ENCODE measurements around the gene USP54.

The USP54 gene

DNA sequence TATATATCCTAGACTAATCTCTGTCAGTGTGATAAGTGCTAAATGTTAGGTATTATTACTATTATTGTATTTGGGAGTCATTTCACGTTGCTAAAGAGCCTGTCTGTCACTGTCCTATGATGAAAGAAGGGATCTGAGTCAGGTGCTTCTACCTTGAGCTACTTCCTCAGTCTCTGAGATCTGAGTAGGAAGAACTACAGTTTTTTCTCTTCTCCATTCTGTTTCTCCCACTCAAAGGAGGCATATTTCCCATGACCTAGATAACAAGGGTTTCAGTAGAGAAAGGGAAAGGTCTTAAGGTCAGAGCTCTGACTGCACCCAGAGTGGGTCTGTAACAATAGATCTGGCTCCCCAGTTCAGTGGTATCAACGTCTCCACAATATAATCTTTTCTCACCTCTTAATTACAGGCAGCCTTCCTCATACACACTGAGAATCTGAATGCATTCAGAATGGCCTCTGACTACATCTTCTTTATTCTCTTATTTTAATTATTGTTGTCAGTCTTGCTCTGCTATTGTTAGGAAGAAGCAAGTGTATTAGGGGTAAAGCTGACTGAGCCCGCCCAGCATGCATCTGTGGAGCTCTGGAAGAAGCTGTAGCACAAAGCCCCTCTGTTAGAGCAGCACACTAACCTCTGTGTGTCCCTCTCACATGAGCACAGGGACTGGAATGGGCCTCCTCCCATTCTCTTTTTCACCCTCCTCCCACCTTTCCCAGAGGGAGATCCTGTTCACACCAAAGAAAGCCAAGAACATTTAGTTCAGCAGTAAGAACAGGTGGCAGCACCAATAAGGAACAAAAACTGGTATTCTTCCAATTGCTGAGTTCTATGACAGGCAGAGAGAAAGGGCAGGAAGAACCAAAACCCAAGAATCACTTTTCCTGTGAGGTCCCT, 38.1 kb downstream of the USP54 start:
- no peaks in the 10 kb centered on the region for H3K9me3 ChIP-seq (ENCODE audit: low read depth, low read length)
- H3K36me3 ChIP-seq (ENCODE audit: insufficient read depth, low read length), result no peaks in the 10 kb centered on the region
- TF ChIP-seq POLR2AphosphoS5 (IDR thresholded peaks at IDR 0.05; ENCODE audit: borderline replicate concordance, low read depth, low read length) (no peak), EZH2 (IDR thresholded peaks at IDR 0.05) (no peak), FOXP2 (optimal IDR thresholded peaks at IDR 0.05; ENCODE audit: control extremely low read depth, extremely low read length, insufficient read depth) (no peak)
- no peak overlapping the region for H3K9ac ChIP-seq (ENCODE audit: insufficient read length)
- H3K4me3 ChIP-seq, result no peak overlapping the region
- H3K27ac ChIP-seq, result no peak overlapping the region
- no peak for DNase-seq (ENCODE audit: low read depth, low spot score)

- H3K9ac ChIP-seq (ENCODE audit: insufficient read length), result no peak overlapping the region
- no peaks in the 10 kb centered on the region for H3K9me3 ChIP-seq (ENCODE audit: low read depth, low read length)
- no peaks in the 10 kb centered on the region for H3K36me3 ChIP-seq (ENCODE audit: insufficient read depth, low read length)
- no peak overlapping the region for H3K4me3 ChIP-seq
- TF ChIP-seq EZH2 (IDR thresholded peaks at IDR 0.05) (no peak), FOXP2 (optimal IDR thresholded peaks at IDR 0.05; ENCODE audit: control extremely low read depth, extremely low read length, insufficient read depth) (no peak), POLR2AphosphoS5 (IDR thresholded peaks at IDR 0.05; ENCODE audit: borderline replicate concordance, low read depth, low read length) (no peak)
- no peak overlapping the region for H3K27ac ChIP-seq
- DNase-seq (ENCODE audit: low read depth, low spot score), result no peak
These were observed 39.6 kb downstream of the USP54 start for GRCh38 chr10:73551515-73551914.

- DNase-seq (ENCODE audit: low read depth, low spot score), result no peak
- no peak overlapping the region for H3K27ac ChIP-seq
- no peaks in the 10 kb centered on the region for H3K36me3 ChIP-seq (ENCODE audit: insufficient read depth, low read length)
- no peak for TF ChIP-seq EZH2 (IDR thresholded peaks at IDR 0.05)
- TF ChIP-seq FOXP2 (optimal IDR thresholded peaks at IDR 0.05; ENCODE audit: control extremely low read depth, extremely low read length, insufficient read depth), result no peak
- no peak for TF ChIP-seq POLR2AphosphoS5 (IDR thresholded peaks at IDR 0.05; ENCODE audit: borderline replicate concordance, low read depth, low read length)
- no peak overlapping the region for H3K4me3 ChIP-seq
- H3K9me3 ChIP-seq (ENCODE audit: low read depth, low read length), result no peaks in the 10 kb centered on the region
- H3K9ac ChIP-seq (ENCODE audit: insufficient read length), result no peak overlapping the region
These were observed 45.8 kb downstream of the USP54 start for GRCh38 chr10:73545357-73545756.

GRCh38 chr10:73537709-73538108, 53.4 kb downstream of the USP54 start:
- Histone ChIP-seq H3K9ac (ENCODE audit: insufficient read length) (no peak overlapping the region), H3K4me3 (no peak overlapping the region), H3K27ac (no peak overlapping the region), H3K9me3 (ENCODE audit: low read depth, low read length) (no peaks in the 10 kb centered on the region), H3K36me3 (ENCODE audit: insufficient read depth, low read length) (no peaks in the 10 kb centered on the region)
- no peak for TF ChIP-seq EZH2 (IDR thresholded peaks at IDR 0.05)
- no peak for TF ChIP-seq POLR2AphosphoS5 (IDR thresholded peaks at IDR 0.05; ENCODE audit: borderline replicate concordance, low read depth, low read length)
- no peak for TF ChIP-seq FOXP2 (optimal IDR thresholded peaks at IDR 0.05; ENCODE audit: control extremely low read depth, extremely low read length, insufficient read depth)
- DNase-seq (ENCODE audit: low read depth, low spot score), result no peak

DNA sequence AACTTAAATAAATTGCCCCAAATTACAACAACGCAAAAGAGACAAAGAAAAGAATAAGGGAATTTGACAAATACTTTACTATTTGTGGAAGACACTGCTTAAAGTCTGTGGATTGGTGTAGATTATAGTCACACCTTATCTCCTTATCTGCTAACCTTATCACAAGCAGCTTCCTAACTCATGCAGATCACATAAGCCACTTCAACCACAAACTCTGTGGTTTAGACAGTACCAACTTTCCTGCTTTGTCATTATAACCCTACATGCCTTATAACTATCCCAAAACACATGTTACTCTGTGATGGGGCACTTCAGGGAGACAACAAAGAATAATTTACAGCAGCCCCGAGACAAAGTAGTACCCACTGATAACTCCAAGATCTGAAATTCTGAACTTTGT, 53.9 kb downstream of the USP54 start:
- Histone ChIP-seq H3K4me3 (no peak overlapping the region), H3K27ac (no peak overlapping the region), H3K36me3 (ENCODE audit: insufficient read depth, low read length) (no peaks in the 10 kb centered on the region), H3K9me3 (ENCODE audit: low read depth, low read length) (no peaks in the 10 kb centered on the region), H3K9ac (ENCODE audit: insufficient read length) (no peak overlapping the region)
- TF ChIP-seq POLR2AphosphoS5 (IDR thresholded peaks at IDR 0.05; ENCODE audit: borderline replicate concordance, low read depth, low read length) (no peak), FOXP2 (optimal IDR thresholded peaks at IDR 0.05; ENCODE audit: control extremely low read depth, extremely low read length, insufficient read depth) (no peak), EZH2 (IDR thresholded peaks at IDR 0.05) (no peak)
- no peak for DNase-seq (ENCODE audit: low read depth, low spot score)

DNA sequence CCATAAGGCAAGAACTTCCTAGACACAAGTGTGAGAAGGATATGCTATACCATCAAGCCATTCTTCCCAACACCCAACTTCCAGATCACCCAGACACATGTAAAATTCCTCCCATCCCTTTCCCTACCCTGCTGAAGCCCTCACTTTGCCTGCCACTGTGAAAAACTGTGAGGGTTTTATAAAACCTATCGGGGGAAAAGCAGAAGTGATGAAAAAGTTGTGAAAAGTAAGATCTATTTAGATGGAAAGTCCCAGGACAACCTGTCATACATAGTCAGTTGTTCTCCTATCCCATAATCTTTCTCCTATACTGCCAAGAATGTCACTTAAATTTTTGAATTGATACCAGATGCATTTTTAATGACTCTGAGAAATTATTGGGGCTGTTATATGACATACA, 56.3 kb downstream of the USP54 start:
- Histone ChIP-seq H3K27ac (no peak overlapping the region), H3K9ac (ENCODE audit: insufficient read length) (no peak overlapping the region), H3K9me3 (ENCODE audit: low read depth, low read length) (no peaks in the 10 kb centered on the region), H3K36me3 (ENCODE audit: insufficient read depth, low read length) (no peaks in the 10 kb centered on the region), H3K4me3 (no peak overlapping the region)
- no peak for DNase-seq (ENCODE audit: low read depth, low spot score)
- TF ChIP-seq EZH2 (IDR thresholded peaks at IDR 0.05) (no peak), POLR2AphosphoS5 (IDR thresholded peaks at IDR 0.05; ENCODE audit: borderline replicate concordance, low read depth, low read length) (no peak), FOXP2 (optimal IDR thresholded peaks at IDR 0.05; ENCODE audit: control extremely low read depth, extremely low read length, insufficient read depth) (no peak)

DNA sequence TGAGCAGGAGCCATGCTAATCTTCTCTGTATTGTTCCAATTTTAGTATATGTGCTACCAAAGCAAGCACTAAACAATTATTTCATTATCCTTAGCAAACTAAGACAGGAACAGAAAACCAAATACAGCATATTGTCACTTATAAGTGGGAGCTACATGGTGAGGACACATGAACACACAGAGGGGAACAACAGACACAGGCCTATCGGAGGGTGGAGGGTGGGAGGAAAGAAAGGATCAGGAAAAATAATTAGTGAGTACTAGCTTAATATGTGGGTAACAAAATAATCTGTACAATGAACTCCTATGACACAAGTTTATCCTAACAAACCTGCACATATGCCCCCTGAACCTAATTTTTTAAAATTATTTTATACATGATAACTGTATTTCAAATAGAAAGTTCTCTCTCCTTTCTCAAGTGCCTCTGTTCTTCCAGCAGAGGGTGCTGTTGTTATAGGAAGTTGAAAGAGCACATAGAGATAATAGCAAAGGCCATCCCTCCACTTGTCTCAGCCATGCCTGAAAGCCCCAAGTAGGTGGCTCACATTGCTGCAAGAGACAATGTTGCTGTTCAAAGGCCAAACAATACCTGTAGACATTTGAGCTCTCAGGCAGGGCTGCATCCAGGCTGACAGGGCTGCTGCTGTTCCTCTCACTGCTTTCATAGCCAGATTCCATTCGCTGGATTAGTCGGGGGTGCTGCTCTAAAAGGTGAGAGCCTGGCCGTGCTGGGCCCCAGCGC, 61.9 kb downstream of the USP54 start:
- TF ChIP-seq POLR2AphosphoS5 (IDR thresholded peaks at IDR 0.05; ENCODE audit: borderline replicate concordance, low read depth, low read length) (no peak), EZH2 (IDR thresholded peaks at IDR 0.05) (no peak), FOXP2 (optimal IDR thresholded peaks at IDR 0.05; ENCODE audit: control extremely low read depth, extremely low read length, insufficient read depth) (no peak)
- no peak overlapping the region for H3K9ac ChIP-seq (ENCODE audit: insufficient read length)
- no peak overlapping the region for H3K4me3 ChIP-seq
- H3K27ac ChIP-seq, result no peak overlapping the region
- H3K36me3 ChIP-seq (ENCODE audit: insufficient read depth, low read length), result no peaks in the 10 kb centered on the region
- DNase-seq (ENCODE audit: low read depth, low spot score), result peak; percentile 12
- H3K9me3 ChIP-seq (ENCODE audit: low read depth, low read length), result no peaks in the 10 kb centered on the region

GRCh38 chr10:73522263-73522662, 68.9 kb downstream of the USP54 start:
- DNase-seq (ENCODE audit: low read depth, low spot score), result no peak
- H3K9me3 ChIP-seq (ENCODE audit: low read depth, low read length), result no peaks in the 10 kb centered on the region
- TF ChIP-seq POLR2AphosphoS5 (IDR thresholded peaks at IDR 0.05; ENCODE audit: borderline replicate concordance, low read depth, low read length) (no peak), FOXP2 (optimal IDR thresholded peaks at IDR 0.05; ENCODE audit: control extremely low read depth, extremely low read length, insufficient read depth) (no peak)
- H3K9ac ChIP-seq (ENCODE audit: insufficient read length), result no peak overlapping the region
- no peak overlapping the region for H3K4me3 ChIP-seq
- no peaks in the 10 kb centered on the region; the same call in 1 of the 2 replicates for H3K36me3 ChIP-seq (ENCODE audit: insufficient read depth, low read length)
- no peak overlapping the region for H3K27ac ChIP-seq
